OCI-LY1 (cell line): Measurements from ENCODE around the gene BLMH.
"Not testable (repeated sequence)": the region's sequence is repeated elsewhere in the genome, so short reads cannot be mapped to it uniquely, and the experiment has no call there.

Experiments used
- H2AFZ ChIP-seq: fragments of 200-600 bp; sonication (generic), shearing (Covaris generic); 2 replicates; pipeline ENCODE4 v1.6.0; 2014; ENCODE audit warnings: antibody characterized with exemption, mild to moderate bottlenecking, low read length
- H3F3A ChIP-seq: fragments of 200-600 bp; sonication (generic), shearing (Covaris generic); 2 replicates; pipeline ENCODE4 v1.6.0; 2014; ENCODE audit warnings: mild to moderate bottlenecking, antibody characterized with exemption, low read length, moderate library complexity; ENCODE audit not compliant: insufficient read depth
- H3K27ac ChIP-seq: fragments of 200-600 bp; sonication (generic); 2 replicates; pipeline ENCODE4 v1.5.1; 2014; ENCODE audit warnings: low read length, mixed run types, mild to moderate bottlenecking, low read depth; ENCODE audit not compliant: poor library complexity, severe bottlenecking
- H3K27me3 ChIP-seq: fragments of 200-600 bp; sonication (generic); 2 replicates; pipeline ENCODE4 v1.6.0; 2014; ENCODE audit warnings: antibody characterized with exemption, mild to moderate bottlenecking, low read length, moderate library complexity; ENCODE audit not compliant: insufficient read depth
- H3K36me3 ChIP-seq: fragments of 200-600 bp; sonication (generic); 2 replicates; pipeline ENCODE4 v1.6.1; 2014; ENCODE audit warnings: mild to moderate bottlenecking, antibody characterized with exemption, low read length, moderate library complexity, mixed read lengths; ENCODE audit not compliant: insufficient read depth
- H3K4me1 ChIP-seq: fragments of 200-600 bp; sonication (generic); 2 replicates; pipeline ENCODE4 v1.5.1; 2014; ENCODE audit warnings: mild to moderate bottlenecking, low read length, moderate library complexity; ENCODE audit not compliant: insufficient read depth, severe bottlenecking
- H3K4me2 ChIP-seq: fragments of 200-600 bp; sonication (generic), shearing (Covaris generic); 2 replicates; pipeline ENCODE4 v1.6.1; 2014; ENCODE audit warnings: low read length
- H3K4me3 ChIP-seq: fragments of 200-600 bp; sonication (generic); 2 replicates; pipeline ENCODE4 v1.5.1; 2014; ENCODE audit warnings: low read length, low read depth, mild to moderate bottlenecking, mixed read lengths; ENCODE audit not compliant: poor library complexity, severe bottlenecking
- H3K79me2 ChIP-seq: fragments of 200-600 bp; shearing (Covaris generic); 2 replicates; pipeline ENCODE4 v1.6.1; 2016; ENCODE audit warnings: mixed run types, low read length, mixed read lengths; ENCODE audit not compliant: insufficient read depth
- H3K9ac ChIP-seq: fragments of 200-600 bp; sonication (generic), shearing (Covaris generic); 2 replicates; pipeline ENCODE4 v1.6.1; 2014; ENCODE audit warnings: mild to moderate bottlenecking, low read length, mixed read lengths
- H3K9me2 ChIP-seq: fragments of 200-600 bp; sonication (generic), shearing (Covaris generic); 2 replicates; pipeline ENCODE4 v1.6.1; 2014; ENCODE audit warnings: low read depth, mild to moderate bottlenecking, low read length, mixed read lengths
- H3K9me3 ChIP-seq: fragments of 200-600 bp; shearing (Covaris generic); 2 replicates; pipeline ENCODE4 v1.6.1; 2014; ENCODE audit warnings: low read length, mixed read lengths
- H4K20me1 ChIP-seq: fragments of 200-600 bp; sonication (generic), shearing (Covaris generic); 2 replicates; pipeline ENCODE4 v1.6.0; 2016; ENCODE audit warnings: mild to moderate bottlenecking, low read length; ENCODE audit not compliant: insufficient read depth
- CTCF ChIP-seq: fragments of 200-600 bp; sonication (generic), shearing (Covaris generic); IDR thresholded peaks from 2 replicates; pipeline ENCODE4 v1.5.1; 2017; ENCODE audit warnings: mild to moderate bottlenecking, antibody characterized with exemption, low read length, moderate library complexity, mixed read lengths
- EZH2 ChIP-seq: fragments of 200-600 bp; sonication (generic), shearing (Covaris generic); IDR thresholded peaks from 2 replicates; pipeline ENCODE4 v1.8.0; 2017; ENCODE audit warnings: borderline replicate concordance, mixed run types, mild to moderate bottlenecking, antibody characterized with exemption, low read length, moderate library complexity, mixed read lengths

The BLMH gene

GRCh38 chr17:30203471-30203981, 88.2 kb downstream of the BLMH start:
- H3K4me2 ChIP-seq = no peak overlapping the region
- H3K27me3 ChIP-seq = no peaks in the 10 kb centered on the region
- H3K9ac ChIP-seq = no peak overlapping the region
- no peak overlapping the region for H3K27ac ChIP-seq
- H4K20me1 ChIP-seq = no peaks in the 10 kb centered on the region
- H3K4me3 ChIP-seq = no peak overlapping the region
- no peaks in the 10 kb centered on the region for H3K36me3 ChIP-seq
- no peaks in the 10 kb centered on the region for H3K79me2 ChIP-seq
- TF ChIP-seq CTCF (peak; percentile 18; the same call in 1 of the 2 replicates), EZH2 (no peak)
- H3F3A ChIP-seq = no peaks in the 10 kb centered on the region
- H2AFZ ChIP-seq = no peak overlapping the region
- no peaks in the 10 kb centered on the region for H3K4me1 ChIP-seq
- no peaks in the 10 kb centered on the region for H3K9me2 ChIP-seq
- no peaks in the 10 kb centered on the region for H3K9me3 ChIP-seq

GRCh38 chr17:30200656-30201055, 91.1 kb downstream of the BLMH start:
- not testable (repeated sequence) for H3K9ac ChIP-seq, H3K27me3 ChIP-seq, H3K27ac ChIP-seq, H3K9me2 ChIP-seq, H3K4me1 ChIP-seq, H3F3A ChIP-seq, H3K36me3 ChIP-seq, H4K20me1 ChIP-seq, H2AFZ ChIP-seq, H3K9me3 ChIP-seq, H3K79me2 ChIP-seq, H3K4me2 ChIP-seq, H3K4me3 ChIP-seq

GRCh38 chr17:30200106-30200505, 91.6 kb downstream of the BLMH start:
- H4K20me1 ChIP-seq = no peaks in the 10 kb centered on the region
- no peak overlapping the region for H3K4me2 ChIP-seq
- no peak overlapping the region for H3K9ac ChIP-seq
- H3K9me2 ChIP-seq = no peaks in the 10 kb centered on the region
- no peak overlapping the region for H3K27ac ChIP-seq
- no peaks in the 10 kb centered on the region for H3K36me3 ChIP-seq
- no peaks in the 10 kb centered on the region for H3K9me3 ChIP-seq
- no peak overlapping the region for H3K4me3 ChIP-seq
- no peaks in the 10 kb centered on the region for H3K4me1 ChIP-seq
- H3K27me3 ChIP-seq = no peaks in the 10 kb centered on the region
- H3K79me2 ChIP-seq = no peaks in the 10 kb centered on the region
- no peak overlapping the region for H2AFZ ChIP-seq
- TF ChIP-seq CTCF (no peak), EZH2 (no peak)
- H3F3A ChIP-seq = no peaks in the 10 kb centered on the region

- TF ChIP-seq CTCF = no peak
- no peak for TF ChIP-seq EZH2
- Histone ChIP-seq H3K4me3 (no peak overlapping the region), H3F3A (no peaks in the 10 kb centered on the region), H3K4me1 (no peaks in the 10 kb centered on the region), H3K9ac (no peak overlapping the region), H4K20me1 (no peaks in the 10 kb centered on the region), H3K27me3 (no peaks in the 10 kb centered on the region), H2AFZ (no peak overlapping the region), H3K9me3 (no peaks in the 10 kb centered on the region), H3K27ac (no peak overlapping the region), H3K4me2 (no peak overlapping the region), H3K9me2 (no peaks in the 10 kb centered on the region), H3K36me3 (no peaks in the 10 kb centered on the region), H3K79me2 (no peaks in the 10 kb centered on the region)
Observed at GRCh38 chr17:30199600-30199999, 92.1 kb downstream of the BLMH start.
